ENCODE measurements around the gene TSNAXIP1. TPM values are rescaled to one million over a fixed set of nuclear protein-coding genes. Genes with fewer than 3 reads are reported as not detected.

TSNAXIP1 gene
- total RNA-seq, 1 experiment from 2014 or later: 1.2 TPM

- ChIA-PET CTCF (no interaction called here), RAD21 (ENCODE audit: low non-redundant PET in 1 of 2, low total read pairs in 2 of 2, uncharacterized antibody in 2 of 2, unreplicated experiment in 2 of 2) (interaction anchor here in 1 of 2 experiments (1.4 kb wide), 1 partner anchor 19 kb away, joined by 4 read pairs; no protein-coding TSS in a partner anchor), POLR2A (interaction anchor here (1.7 kb wide), 1 partner anchor 41 kb away, joined by 6 read pairs; the partner anchor contains the start of genes RANBP10 and TSNAXIP1)
- peak within 1 kb of the TSS; percentile 83 to 96 for H3K4me3 ChIP-seq (replicated peaks in 1 of 2; ENCODE audit: low read depth in 1 of 2, low read length in 2 of 2)
- H3K9me3 ChIP-seq (ENCODE audit: control insufficient read depth in 1 of 2, insufficient read depth in 1 of 2, low read depth in 1 of 2, low read length in 2 of 2): no peaks in the 10 kb centered on the region
- H2AFZ ChIP-seq (ENCODE audit: low read depth, low read length, poor library complexity, severe bottlenecking): peak within 1 kb of the TSS; percentile 92
- peak within 1 kb of the TSS; percentile 83 for H3K27ac ChIP-seq (ENCODE audit: low read depth, low read length)
- no peak for DNase-seq (ENCODE audit: low read depth, low spot score)
- H3K9me2 ChIP-seq (ENCODE audit: insufficient read depth): no peaks in the 10 kb centered on the region
- H3K4me2 ChIP-seq (ENCODE audit: low read length): peak within 1 kb of the TSS; percentile 82
- ATAC-seq: peak; percentile 63
- peak; percentile 89 for TF ChIP-seq ZFX (IDR thresholded peaks at IDR 0.05)
- TF ChIP-seq SP1 (IDR thresholded peaks at IDR 0.05; ENCODE audit: low read depth): no peak
- no peak for TF ChIP-seq EZH2phosphoT487 (IDR thresholded peaks at IDR 0.05; ENCODE audit: borderline replicate concordance)
- TF ChIP-seq SIN3A (IDR thresholded peaks at IDR 0.05; ENCODE audit: low read depth): 0 out of 2 replicates have a peak, but pooled peaks have one; percentile 24
- no peak for TF ChIP-seq CBX3 (IDR thresholded peaks at IDR 0.05; ENCODE audit: low read depth)
- no peak for TF ChIP-seq FOSL1 (IDR thresholded peaks at IDR 0.05; ENCODE audit: low read depth)
- TF ChIP-seq REST (IDR thresholded peaks at IDR 0.05; ENCODE audit: low read depth): no peak
- peak; percentile 36; the same call in 1 of the 2 replicates for TF ChIP-seq MAX (IDR thresholded peaks at IDR 0.05)
- TF ChIP-seq POLR2A (IDR thresholded peaks at IDR 0.05; ENCODE audit: borderline replicate concordance, extremely low read depth, insufficient read depth, insufficient read length): no peak
- no peak for TF ChIP-seq JUND (IDR thresholded peaks at IDR 0.05)
- H3K4me1 ChIP-seq (ENCODE audit: control insufficient read depth in 1 of 2, insufficient read depth in 2 of 2, low read length in 2 of 2): peaks cover 15 to 45% of the 10 kb centered on the region in 2 experiments
- peaks cover 71% of the 10 kb centered on the region for H3K79me2 ChIP-seq (ENCODE audit: insufficient read depth, low read length)
- H3K36me3 ChIP-seq (ENCODE audit: control insufficient read depth in 1 of 2, insufficient read depth in 2 of 2, low read length in 2 of 2): peaks cover 4 to 6% of the 10 kb centered on the region in 2 experiments; a peak in 2 of 4 replicates
- H3K27me3 ChIP-seq (ENCODE audit: insufficient read depth, low read length): no peaks in the 10 kb centered on the region
- intact Hi-C loops (cut with micrococcal nuclease): no loop called here
- H4K20me1 ChIP-seq (ENCODE audit: insufficient read depth): peaks cover 4% of the 10 kb centered on the region; the same call in 1 of the 2 replicates
- H3K9ac ChIP-seq (ENCODE audit: low read length): peak within 1 kb of the TSS; percentile 93
- no TSS peak for BruUV-seq (replicated peaks)
Observed at GRCh38 chr16:67847064-67847861, 40.6 kb downstream of the TSNAXIP1 start, which contains the start of gene CENPT. CENPT (minus strand) TSS chr16:67847693; CDS start chr16:67833859, 13,834 bp downstream.
